H54 (cell line): ENCODE data around the gene FBXO46.
"Not testable (repeated sequence)": the region's sequence is repeated elsewhere in the genome, so short reads cannot be mapped to it uniquely, and the experiment has no call there.

Experiments used
- DNase-seq: peaks from one replicate; pipeline ENCODE4 v3.0.0; 2011; ENCODE audit warnings: low spot score, mixed read lengths; ENCODE audit not compliant: insufficient read length
- FAIRE-seq: peaks from 3 replicates; lab custom pipeline; 2011; peaks lifted over from hg19 to GRCh38; lab: Jason Lieb, UNC
- POLR2A ChIP-seq: IDR thresholded peaks from 2 replicates; pipeline ENCODE4 v1.6.1; 2011; ENCODE audit warnings: low read depth, mild to moderate bottlenecking, low read length

FBXO46 gene

DNA sequence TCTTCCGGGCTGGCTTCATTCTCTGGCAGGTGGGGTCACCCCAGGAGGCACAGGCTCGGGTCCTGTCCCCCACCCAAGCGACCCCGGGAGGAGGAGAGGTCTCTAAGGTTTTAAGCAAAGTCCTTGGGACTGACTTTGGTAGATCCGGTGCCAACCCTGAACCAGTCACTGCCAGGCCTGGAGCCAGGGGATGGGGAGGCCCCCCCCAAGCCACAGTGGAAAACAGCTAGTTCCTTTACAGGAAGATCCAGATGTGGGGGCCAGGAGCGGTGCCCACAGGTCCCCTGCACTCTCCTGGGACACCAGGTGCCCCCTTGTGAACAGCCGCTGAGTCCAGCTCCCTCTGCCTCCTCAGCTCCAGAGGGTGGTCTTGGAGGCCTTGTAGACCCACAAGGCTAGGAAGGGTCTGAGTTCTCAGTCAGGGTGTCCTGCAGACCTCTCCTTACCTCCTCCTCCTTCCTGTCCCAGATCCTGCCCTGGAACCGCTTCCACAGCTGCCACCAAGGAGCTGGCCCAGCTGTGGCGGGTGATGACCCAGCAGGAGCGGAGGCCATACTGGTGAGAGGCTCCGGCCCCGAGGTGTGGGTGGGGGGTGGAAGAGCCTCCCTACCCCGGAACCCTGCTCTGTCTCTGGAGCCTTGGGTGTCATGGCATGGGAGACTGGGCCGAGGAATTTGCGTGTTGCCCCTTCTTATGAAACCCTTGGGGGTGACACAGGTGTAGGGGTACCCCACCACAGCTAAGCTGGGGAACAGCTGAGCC is 32.4 kb upstream of the FBXO46 start:
- FAIRE-seq (no peak), DNase-seq (no peak)
- no peak for TF ChIP-seq POLR2A

DNA sequence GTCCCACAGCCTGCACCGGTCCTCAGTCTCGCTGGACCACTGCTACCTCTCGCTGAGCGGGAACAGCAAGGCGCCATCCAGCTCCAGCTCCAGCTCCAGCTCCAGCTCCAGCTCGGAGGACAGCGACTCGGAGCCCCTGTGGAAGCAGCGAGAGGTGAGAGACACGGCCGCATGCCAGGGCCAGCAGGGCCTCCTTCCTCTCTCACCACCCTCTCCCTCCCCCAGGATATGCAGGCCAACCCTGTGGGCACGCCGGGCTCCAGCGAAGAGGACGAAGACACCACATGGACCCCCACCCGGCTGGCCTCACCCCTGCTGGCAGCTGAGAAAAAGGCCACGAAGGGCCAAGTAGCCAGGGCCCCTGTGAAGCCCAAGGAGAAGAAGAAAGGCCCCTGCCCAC is 31.0 kb upstream of the FBXO46 start:
- TF ChIP-seq POLR2A, result no peak
- DNase-seq (no peak), FAIRE-seq (no peak)

DNA sequence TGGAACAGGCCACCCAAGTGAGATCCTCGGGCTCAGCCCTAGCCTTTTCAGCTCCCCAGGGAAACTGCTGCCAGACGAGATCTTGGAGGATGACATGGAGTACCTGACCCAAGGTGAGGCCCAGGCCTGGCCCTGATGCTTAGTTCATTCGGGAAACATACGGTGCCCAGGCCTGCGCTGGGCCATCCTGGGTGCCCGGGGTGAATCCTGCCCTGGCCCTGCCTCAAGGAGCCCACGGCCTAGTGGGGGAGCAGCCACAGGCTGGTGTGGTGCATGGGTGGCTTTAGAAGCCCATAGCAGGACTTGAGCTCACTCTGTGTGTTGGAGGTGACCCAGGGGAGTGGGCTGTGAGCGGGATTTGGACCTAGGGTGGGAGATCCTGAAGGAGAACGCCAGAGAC is 28.2 kb upstream of the FBXO46 start:
- DNase-seq (no peak), FAIRE-seq (no peak)
- no peak for TF ChIP-seq POLR2A

- DNase-seq (no peak), FAIRE-seq (no peak)
- TF ChIP-seq POLR2A, result no peak
These were observed 27.0 kb upstream of the FBXO46 start for GRCh38 chr19:45757695-45758094.

DNA sequence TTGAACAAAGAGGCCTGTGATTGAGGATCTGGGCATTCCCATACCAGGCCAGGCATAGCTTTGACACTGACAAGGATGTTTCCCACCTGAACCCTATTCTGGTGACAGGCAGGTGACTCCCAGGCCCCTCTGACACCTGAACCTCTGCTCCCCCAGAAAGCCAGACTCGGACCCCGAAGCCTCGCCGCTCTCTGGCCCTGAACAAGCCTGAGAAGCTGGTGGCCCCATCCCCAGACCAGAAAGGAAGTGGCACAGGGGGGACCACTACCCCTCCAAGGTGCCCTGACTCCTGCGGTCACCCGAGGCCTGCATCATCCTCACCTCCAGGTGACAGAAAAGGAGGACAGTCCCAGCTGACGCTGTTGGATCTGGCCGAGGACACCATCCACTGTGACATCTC is 23.6 kb upstream of the FBXO46 start:
- FAIRE-seq, result no peak

DNA sequence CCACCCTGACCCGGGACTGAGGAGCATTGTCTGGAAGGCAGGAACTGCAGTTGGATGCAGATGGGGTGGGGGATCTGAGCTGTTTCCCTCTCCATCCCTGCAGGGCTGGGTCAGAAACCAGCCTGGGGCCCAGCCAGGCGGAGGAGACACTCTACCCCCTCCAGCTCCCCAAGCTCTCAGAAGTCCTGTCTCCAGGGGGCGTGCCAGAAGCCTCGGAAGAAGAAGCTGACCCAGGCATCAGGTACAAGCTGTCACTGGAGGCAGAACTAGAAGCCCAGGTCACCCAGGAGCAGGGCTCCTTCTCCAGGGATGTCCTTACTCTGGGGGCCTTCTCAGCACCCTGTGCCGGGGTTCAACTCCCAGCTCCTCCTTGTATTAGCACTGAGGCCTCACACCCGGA is 22.9 kb upstream of the FBXO46 start:
- no peak for TF ChIP-seq POLR2A
- FAIRE-seq (no peak), DNase-seq (no peak)

More for the DNA sequence above, 23.6 kb upstream of the FBXO46 start:
- TF ChIP-seq POLR2A, result no peak
- DNase-seq, result no peak

DNA sequence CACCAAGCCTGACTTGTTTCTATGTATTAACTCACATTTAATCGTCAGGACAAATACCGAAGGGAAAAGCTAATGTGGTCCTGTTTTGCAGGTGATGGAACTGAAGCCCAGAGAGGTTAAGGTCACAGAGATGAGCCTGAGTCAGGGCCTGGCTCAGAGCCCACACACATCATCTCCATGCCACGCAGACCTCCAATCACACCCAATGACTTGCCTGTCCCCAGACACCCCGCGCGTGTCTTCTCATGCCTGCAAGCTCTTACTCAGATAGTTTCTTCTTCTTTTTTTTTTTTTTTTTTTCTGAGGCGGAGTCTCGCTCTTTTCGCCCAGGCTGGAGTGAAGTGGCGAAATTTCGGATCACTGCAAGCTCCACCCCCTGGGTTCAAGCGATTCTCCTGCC is 21.9 kb upstream of the FBXO46 start:
- FAIRE-seq (no peak), DNase-seq (no peak)
- TF ChIP-seq POLR2A, result no peak

DNA sequence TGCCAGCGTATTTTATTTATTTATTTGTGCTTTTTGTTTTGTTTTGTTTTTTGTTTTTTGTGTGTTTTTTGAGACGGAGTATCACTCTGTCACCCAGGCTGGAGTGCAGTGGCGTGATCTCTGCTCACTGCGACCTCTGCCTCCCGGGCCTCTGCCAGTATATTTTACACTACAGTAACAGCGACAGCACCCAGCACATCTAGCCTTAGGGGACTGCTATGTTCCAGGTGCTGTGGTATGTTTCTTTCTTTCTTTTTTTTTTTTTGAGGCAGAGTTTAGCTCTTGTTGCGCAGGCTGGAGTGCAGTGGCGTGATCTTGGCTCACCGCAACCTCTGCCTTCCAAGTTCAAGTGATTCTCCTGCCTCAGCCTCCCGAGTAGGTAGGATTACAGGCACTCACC is 20.8 kb upstream of the FBXO46 start:
- DNase-seq, FAIRE-seq: not testable (repeated sequence)

DNA sequence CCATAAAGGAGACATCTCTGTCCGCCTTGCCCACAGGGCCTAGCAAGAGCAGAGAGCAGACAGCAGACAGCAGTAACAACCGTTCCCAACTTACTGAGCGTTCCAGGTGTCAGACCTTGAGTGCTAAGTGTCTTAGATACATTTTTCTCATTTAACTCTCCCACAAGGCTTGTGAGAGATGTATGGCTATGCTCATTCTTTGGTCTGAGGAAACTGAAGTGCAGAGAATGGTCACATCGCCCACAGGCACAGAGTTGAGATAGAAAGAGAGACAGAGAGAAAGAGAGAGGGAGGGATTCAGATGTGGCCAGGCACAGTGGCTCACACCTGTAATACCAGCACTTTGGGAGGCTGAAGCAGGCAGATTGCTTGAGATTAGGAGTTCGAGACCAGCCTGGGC is 16.8 kb upstream of the FBXO46 start:
- DNase-seq, result no peak
- no peak for TF ChIP-seq POLR2A
- no peak for FAIRE-seq

GRCh38 chr19:45746866-45747265 is 16.2 kb upstream of the FBXO46 start:
- TF ChIP-seq POLR2A, result no peak
- no peak for DNase-seq
- no peak for FAIRE-seq

DNA sequence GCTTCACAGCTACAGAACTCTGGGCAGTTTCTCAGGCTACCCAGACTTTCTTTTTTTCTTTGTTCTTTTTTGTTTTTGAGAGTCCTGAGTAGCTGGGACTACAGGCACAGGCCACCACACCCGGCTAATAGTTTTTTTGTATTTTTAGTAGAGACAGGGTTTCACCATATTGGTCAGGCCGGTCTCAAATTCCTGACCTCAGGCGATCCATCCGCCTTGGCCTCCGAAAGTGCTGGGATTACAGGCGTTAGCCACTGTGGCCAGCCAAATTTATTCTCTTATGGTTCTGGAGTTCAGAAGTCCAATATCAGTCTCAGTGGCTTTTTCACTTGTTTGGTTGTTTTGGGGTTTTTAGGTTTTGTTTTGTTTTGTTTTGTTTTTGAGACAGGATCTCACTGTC is 14.9 kb upstream of the FBXO46 start:
- no peak for TF ChIP-seq POLR2A
- DNase-seq, result no peak
- FAIRE-seq, result no peak

DNA sequence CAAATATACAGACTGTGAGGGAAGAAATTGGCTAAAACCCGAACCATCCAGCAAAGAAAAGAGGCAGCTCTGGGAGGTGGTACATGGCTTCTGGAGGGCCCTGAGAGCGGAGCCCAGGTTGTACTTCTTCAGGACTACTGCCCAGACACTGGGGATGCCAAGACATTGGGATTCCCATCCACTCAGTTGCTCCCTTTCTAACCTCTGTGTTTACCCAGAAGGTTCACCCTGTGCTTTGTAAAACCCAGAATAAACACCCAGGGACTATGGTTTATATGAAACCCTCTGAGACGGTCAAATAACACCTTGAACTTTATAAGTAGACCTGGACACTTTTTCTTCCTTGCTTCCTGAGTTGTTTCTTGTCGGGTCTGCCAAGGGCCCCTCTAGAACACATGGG is 12.3 kb upstream of the FBXO46 start:
- no peak for TF ChIP-seq POLR2A
- no peak for DNase-seq
- FAIRE-seq, result no peak

GRCh38 chr19:45739498-45740439 is 9.1 kb upstream of the FBXO46 start:
- DNase-seq, result no peak
- TF ChIP-seq POLR2A, result no peak
- FAIRE-seq, result no peak

DNA sequence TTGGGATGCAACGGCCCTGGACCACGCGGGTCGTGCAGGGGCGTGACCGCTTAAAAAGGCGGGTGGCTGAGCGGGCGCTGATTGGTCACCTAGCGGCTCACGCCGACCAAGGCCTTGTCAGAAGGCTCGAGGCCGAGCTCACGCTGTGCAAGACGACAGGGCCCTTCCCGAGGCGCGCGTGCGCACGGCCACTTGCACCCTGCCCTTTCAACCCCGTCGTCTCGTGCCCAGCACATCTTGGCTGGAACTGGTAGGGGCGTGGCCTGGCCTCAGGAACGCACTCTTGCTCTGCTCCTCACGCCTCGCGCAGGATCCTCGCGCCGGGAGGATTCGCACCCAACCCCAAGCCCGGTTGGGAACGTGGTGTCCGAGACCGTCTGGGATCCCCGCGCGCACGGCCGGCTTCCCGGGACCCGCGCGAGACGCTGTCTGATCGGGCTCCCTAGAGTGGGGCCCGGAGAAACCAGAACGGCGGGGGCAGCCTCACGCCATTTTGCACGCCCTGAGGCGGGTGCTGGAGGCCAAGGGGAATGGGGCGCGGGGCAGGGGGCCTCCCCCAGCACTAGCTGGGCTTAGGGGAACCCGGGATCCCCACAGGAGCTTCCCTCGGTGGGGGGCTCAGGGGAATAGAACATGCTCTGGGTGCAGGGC is 2.6 kb upstream of the FBXO46 start, which contains the start of gene MEIOSIN:
MEIOSIN (plus strand) TSS at position 280 of the 651 bp plus-strand sequence. CDS start 1,938 bp downstream, outside the sequence.
- TF ChIP-seq POLR2A, result no peak
- no peak for FAIRE-seq
- no peak for DNase-seq
